Midbrain (tissue), 1 donor: Measurements from ENCODE around the gene SOX5.
"Not testable (repeated sequence)": the region's sequence is repeated elsewhere in the genome, so short reads cannot be mapped to it uniquely, and the experiment has no call there.

Source experiments
- DNase-seq: peaks from one replicate; lab custom pipeline; 2025; lab: John Stamatoyannopoulos, UW

Gene SOX5

DNA sequence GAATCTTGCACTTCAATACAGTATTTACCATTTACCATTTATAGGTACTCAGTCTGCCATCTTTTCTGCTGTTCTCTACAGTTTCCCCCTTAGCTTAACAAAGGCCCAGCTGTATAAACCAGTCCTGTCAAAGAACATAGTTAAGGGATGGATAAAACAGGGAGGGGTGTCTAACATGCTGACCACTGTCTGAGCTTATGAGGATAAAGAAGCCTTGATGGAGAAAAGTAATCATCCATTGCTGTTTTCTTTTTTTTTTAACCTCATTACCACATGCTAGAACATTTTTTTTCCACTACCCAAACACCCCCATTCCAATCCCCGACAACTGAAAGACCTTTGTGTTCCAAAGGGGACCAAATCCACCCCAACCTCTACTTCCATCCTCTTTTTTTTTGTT, 39.9 kb downstream of the SOX5 start:
- no peak for DNase-seq

- DNase-seq = peak; percentile 3
These were observed 43.1 kb downstream of the SOX5 start for GRCh38 chr12:23906329-23906728.

DNA sequence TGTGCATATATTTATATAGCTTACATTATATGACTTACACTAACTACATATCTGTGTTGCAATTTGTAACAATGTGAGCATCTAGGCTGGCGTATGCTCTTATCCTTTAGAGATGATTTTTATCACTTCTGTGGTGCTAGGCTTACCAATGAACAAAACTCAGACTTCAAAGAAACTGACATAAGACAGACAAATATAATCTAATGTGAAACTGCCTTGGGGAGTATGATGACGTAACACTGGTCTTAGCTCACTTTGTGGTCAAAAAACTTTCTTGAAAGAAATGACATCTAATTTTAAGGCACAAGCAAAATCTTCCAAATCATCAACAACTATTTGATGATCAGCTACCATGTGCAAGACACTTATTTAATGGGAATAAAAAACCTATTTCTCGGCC, 50.0 kb downstream of the SOX5 start:
- no peak for DNase-seq

- no peak for DNase-seq
These were observed 51.3 kb downstream of the SOX5 start for GRCh38 chr12:23898121-23898520.

- DNase-seq = peak; percentile 58
These were observed 53.7 kb downstream of the SOX5 start for GRCh38 chr12:23895792-23896218.

- no peak for DNase-seq
These were observed 55.9 kb downstream of the SOX5 start for GRCh38 chr12:23893611-23894010.

DNA sequence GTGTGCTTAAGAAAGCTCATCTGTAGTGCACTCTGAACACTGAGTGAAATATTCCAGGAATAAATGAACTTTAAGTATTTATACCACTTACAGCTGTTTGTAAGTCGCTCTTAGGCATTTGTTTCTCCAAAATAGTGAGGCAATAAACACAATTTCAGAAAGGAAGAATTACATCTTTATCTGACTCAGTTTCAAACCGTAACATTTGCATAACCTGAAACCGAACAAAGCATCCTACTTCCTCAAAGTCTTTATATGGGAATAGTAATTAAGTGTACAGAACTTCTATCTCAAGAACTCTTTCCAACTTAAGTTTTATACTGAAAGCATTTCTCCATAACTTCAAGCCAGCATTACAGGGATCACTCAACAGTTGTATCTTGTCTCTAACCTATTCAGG, 58.4 kb downstream of the SOX5 start:
- DNase-seq = no peak

GRCh38 chr12:23889069-23889440, 60.4 kb downstream of the SOX5 start:
- DNase-seq = no peak

DNA sequence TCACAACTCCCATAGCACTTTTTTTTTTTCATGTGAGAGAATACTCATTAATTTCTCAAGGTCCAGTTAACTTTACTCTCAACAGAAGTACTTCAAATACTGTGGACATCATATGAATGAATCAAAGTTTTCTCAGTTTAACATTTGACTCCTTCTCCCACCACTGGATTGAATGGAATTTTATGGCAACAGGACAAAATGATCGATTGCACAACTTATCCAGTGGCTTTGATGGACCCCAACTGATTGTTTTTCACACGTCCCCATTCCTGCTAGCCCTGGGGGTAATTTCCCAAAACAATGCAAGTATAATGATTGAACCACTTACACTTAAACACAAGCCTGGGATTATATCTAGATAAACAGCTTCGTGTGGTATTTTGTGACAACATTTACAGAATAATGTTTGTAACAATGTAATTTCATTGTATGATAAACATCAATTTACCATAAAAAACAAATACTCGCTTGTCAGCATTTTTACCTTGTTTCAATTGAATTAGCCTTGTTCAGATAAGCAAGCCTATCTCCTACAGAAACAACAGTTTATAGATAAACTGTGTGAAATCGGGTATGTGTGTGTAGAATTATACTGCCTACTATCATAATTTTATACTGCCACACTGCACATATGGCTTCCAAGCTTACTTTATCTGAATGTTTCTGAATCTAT, 60.9 kb downstream of the SOX5 start:
- no peak for DNase-seq

- DNase-seq = no peak
These were observed 62.2 kb downstream of the SOX5 start for GRCh38 chr12:23887055-23887835.

DNA sequence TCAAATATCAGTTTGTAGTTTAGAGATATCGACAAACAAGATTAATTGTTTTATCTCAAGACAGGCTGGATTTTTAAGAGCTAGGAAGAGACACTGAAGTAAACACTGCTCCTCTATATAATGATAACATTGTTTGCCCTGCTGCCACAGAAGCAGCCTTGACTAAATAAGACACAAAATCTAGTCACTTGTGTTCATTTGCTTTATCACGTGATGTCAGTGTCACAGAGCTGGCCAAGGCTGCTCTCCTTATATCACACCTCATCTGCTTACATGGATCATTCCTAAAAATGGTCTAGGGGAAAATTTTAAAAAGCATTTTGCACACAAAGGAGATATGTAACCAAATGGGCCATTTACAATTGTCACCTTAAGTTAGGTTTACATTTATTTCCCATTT, 64.1 kb downstream of the SOX5 start:
- no peak for DNase-seq

- DNase-seq = no peak
These were observed 64.6 kb downstream of the SOX5 start for GRCh38 chr12:23884909-23885308.

DNA sequence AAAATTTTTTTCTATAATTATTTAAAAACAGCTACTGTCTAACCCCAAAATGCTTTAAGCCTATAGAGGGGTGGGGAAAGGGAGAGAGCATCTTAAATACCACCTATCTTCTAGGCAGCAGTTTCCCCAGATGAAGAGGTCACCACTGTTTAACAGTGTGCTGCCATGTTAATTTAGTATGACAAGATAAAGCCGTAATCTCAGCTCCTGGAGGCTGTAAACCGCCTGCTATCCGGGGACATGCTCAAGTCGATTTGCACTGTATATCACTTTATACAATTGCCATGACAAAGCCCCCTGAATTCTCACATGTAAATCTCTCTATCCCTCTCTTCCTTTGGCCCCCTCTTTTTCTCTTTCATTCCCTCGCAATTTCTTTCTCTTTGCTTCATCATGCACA, 68.5 kb downstream of the SOX5 start:
- no peak for DNase-seq

DNA sequence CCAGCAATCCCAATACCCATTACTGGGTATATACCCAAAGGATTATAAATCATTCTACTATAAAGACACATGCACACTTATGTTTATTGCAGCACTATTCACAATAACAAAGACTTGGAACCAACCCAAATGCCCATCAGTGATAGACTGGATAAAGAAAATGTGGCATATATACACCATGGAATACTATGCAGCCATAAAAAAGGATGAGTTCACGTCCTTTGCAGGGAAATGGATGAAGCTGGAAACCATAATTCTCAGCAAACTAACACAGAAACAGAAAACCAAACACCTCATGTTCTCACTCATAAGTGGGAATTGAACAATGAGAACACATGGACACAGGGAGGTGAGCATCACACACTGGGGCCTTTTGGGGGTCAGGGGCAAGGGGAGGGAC, 72.9 kb downstream of the SOX5 start:
- not testable (repeated sequence) for DNase-seq

- no peak for DNase-seq
These were observed 81.7 kb downstream of the SOX5 start for GRCh38 chr12:23867794-23868193.

- no peak for DNase-seq
These were observed 86.8 kb downstream of the SOX5 start for GRCh38 chr12:23862701-23863100.

GRCh38 chr12:23860019-23860418, 89.5 kb downstream of the SOX5 start:
- DNase-seq = no peak

GRCh38 chr12:23857178-23857577, 92.3 kb downstream of the SOX5 start:
- no peak for DNase-seq

- no peak for DNase-seq
These were observed 93.7 kb downstream of the SOX5 start for GRCh38 chr12:23855813-23856212.

DNA sequence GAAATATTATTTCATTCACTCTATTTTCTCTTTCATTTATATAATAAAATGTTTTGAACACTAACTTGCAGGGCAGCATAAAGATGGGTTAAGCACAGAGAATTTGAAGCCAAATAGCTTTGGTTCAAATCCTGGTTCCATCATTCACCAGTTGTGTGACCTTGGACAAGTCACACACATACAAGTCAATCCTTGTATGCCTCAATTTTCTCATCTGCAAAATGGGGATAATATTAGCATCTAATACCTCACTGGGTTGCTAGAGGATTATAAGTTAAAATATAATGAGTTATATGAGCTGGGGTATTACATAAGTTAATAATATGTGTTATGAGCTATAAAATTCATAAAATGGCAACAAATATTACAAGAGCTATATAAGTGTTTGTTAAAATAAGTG, 94.9 kb downstream of the SOX5 start:
- no peak for DNase-seq

- no peak for DNase-seq
These were observed 95.8 kb downstream of the SOX5 start for GRCh38 chr12:23853640-23854039.

- no peak for DNase-seq
These were observed 97.9 kb downstream of the SOX5 start for GRCh38 chr12:23851602-23852001.

GRCh38 chr12:23847857-23848256, 101.6 kb downstream of the SOX5 start:
- no peak for DNase-seq

- DNase-seq = no peak
These were observed 105.5 kb downstream of the SOX5 start for GRCh38 chr12:23843958-23844357.
